Activated T-helper 9 cell treated with anti-CD3 and anti-CD28 coated beads, Interleukin-2, amount 50 U/mL, for 16 hours (primary cell): ENCODE results near the gene CAMKV.
"Not testable (repeated sequence)": the region's sequence is repeated elsewhere in the genome, so short reads cannot be mapped to it uniquely, and the experiment has no call there.

Experiments used
- DNase-seq: peaks from one replicate; pipeline ENCODE4 v3.0.0-alpha.2; 2020; ENCODE audit warnings: low read depth

The CAMKV gene, protein sequence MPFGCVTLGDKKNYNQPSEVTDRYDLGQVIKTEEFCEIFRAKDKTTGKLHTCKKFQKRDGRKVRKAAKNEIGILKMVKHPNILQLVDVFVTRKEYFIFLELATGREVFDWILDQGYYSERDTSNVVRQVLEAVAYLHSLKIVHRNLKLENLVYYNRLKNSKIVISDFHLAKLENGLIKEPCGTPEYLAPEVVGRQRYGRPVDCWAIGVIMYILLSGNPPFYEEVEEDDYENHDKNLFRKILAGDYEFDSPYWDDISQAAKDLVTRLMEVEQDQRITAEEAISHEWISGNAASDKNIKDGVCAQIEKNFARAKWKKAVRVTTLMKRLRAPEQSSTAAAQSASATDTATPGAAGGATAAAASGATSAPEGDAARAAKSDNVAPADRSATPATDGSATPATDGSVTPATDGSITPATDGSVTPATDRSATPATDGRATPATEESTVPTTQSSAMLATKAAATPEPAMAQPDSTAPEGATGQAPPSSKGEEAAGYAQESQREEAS

GRCh38 chr3:49869525-49870126 lies at the start of gene CAMKV:
Gene CAMKV (minus strand): TSS chr3:49869906. CDS start chr3:49862388, 7,518 bp downstream.
- no peak for DNase-seq

DNA sequence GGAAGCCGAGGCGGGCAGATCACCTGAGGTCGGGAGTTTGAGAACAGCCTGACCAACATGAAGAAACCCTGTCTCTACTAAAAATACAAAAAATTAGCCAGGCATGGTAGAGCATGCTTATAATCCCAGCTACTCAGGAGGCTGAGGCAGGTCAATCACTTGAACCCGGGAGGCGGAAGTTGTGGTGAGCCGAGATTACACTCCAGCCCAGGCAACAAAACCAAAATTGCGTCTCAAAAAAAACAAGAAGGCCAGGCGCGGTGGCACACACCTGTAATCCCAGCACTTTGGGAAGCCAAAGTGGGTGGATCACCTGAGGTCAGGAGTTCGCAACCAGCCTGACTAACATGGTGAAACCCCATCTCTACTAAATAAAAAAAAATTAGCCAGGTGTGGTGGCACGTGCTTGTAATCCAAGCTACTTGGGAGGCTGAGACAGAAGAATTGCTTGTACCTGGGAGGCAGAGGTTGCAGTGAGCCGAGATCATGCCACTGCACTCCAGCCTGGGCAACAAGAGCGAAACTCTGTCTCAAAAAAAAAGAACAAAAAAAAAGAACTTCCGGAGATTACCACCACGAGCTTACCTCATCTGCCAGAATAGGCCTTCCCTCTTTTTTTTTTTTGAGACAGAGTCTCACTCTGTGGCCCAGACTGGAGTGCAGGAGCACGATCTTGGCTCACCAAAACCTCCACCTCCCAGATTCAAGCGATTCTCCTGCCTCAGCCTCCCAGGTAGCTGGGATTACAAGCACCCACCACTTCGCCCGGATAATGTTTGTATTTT lies 48.3 kb upstream of the CAMKV start:
- not testable (repeated sequence) for DNase-seq

DNA sequence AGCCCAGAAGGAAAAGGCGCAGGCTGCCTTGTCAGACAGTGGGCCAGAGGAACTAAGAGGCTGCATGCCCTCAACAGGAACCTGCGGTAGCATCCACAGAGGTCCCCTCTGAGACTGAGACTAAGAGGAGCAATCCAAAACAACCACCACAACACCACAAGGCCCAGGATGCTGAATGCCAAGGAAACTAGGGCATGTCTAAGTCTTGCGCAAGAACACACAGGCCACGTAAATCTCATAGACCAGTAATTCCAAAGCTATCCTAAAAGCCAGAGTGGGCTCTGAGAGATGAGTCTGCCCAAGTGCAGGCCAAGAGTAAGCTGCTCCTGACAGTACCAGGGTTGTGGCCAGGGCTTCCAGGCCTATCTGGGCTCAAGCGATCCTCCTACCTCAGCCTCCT lies 47.0 kb upstream of the CAMKV start:
- DNase-seq, result no peak

DNA sequence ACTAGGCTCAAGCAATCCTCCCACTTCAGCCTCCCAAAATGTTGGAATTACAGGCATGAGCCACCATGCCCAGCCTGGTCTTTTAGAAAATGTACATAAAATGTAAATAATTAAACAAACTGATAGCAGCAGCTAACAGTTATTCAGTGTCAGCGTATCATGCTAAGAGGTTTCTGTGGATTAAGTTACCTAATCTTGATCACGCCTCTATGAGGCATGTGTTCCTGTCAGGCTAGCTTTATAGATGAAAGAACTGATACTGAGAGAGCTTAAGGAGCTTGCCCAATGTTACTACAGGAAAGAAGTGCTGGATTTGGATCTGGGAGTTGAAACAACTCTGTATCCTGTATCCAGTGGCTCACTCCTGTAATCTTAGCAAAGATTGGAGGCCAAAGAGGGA lies 45.2 kb upstream of the CAMKV start:
- no peak for DNase-seq

GRCh38 chr3:49912881-49913281 lies 43.2 kb upstream of the CAMKV start:
- no peak for DNase-seq

DNA sequence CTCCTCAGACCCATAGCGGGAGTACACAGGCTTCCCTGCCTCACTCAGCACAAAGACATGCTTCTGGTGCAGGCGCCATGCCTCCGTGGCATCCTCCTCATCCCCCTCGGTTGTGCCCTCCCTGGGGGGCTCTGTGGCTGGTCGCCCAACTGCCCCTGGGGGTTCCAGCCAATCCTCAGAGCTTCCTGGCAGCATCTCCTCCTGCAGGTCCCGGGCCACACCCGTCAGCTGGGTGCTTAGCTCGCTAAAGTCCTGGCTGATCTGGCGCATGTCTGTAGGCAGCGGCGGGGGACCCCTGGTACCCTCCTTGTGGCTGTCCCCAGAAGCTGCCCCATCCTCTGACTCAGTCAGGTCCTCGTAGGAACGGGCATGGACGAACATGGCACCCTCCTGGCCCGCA lies 41.9 kb upstream of the CAMKV start:
- DNase-seq, result no peak

- no peak for DNase-seq
Observed at GRCh38 chr3:49911124-49911420, 41.4 kb upstream of the CAMKV start.

- no peak for DNase-seq
Observed at GRCh38 chr3:49910409-49911123, 40.9 kb upstream of the CAMKV start.

- no peak for DNase-seq
Observed at GRCh38 chr3:49908373-49909199, 38.9 kb upstream of the CAMKV start.

DNA sequence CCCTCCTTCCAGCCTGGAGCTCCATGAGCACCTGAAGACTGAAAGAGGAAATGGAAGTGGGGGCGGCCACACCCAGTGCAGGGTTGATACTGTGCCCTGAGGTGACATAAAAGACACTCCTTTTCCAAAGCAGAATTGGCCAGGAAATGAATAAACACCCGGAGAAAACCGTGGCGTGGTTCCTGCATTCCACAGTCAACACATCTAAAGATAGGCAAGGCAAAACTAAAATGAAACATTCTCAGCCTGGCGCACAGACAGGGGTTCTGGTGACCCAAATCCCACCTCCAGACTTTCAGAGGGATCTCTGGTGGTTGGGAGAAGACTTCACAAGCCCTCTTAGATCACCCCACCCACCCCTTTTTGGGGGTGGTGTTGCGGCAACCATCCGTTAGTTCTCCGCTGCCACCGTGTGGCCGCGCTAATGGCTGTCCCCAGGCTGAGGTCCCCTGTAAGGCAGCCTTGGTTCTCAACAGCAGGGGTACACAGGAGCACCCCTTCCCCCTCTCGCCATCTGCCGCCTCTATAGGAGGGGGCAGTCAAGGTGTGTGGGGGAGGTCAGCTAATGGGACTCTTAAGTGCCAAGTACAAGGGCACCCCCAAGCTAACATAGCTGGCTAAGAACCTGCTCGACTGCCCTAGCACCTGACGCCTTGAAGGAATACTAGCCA lies 36.5 kb upstream of the CAMKV start:
- peak; percentile 23 for DNase-seq

DNA sequence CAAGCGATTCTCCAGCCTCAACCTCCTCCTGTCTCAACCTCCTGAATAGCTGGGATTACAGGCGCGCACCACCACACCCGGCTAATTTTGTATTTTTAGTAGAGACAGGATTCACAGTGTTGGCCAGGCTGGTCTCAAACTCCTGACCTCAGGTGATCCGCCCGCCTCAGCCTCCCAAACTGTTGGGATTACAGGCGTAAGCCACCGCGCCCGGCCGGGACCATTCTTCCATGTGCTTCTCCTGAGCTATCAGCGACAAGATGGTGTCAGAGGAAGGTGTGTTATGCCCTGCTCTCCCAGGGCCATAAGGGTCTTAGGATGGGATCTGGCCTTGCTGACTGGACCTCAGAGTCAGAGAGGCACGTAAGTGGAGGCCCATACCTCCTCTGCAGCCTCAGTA lies 34.7 kb upstream of the CAMKV start:
- not testable (repeated sequence) for DNase-seq

DNA sequence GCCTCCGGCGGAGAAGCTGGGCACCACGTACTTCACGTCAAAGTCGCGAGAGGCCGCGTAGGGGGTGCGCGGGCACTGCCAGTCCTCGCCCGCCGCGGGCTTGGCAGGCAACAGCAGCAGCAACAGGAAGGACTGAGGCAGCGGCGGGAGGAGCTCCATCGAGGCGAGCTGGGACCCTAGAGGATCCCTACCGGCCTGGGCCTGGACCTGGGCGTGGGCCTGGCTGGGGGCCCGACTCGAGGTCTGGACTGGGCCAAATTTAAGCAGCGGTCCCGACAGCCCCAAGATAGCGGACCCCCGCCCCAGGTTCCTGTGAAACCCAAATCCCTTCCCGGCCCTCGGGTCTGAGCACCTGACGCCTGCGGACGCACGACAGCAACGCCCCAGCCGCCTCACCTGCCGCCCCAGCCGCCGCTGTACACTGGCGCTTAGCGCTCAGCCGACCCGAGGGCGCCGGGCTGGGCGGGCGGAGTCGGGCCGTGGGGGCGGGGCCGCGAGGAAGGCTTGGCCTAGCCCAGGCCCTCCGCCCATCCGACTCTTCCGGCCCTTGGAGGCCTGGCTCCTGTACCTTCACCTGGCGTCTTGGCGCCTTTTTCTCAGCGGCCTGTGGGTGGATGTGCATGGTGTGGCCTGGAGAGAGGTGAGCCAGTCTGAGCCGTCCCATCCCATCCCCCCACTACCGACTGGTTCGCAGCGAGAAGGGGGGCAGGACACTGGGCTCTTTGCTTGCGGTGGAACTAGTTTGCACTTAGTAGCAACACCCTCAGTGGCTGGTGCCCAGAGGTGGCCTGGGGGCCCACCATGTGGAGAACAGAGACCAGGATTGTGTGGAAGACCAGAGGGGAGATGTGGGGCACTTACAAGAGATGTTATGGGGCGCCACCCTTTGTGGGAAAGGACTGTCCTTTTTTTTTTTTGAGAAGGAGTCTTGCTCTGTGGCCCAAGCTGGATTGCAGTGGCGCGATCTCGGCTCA lies 34.0 kb upstream of the CAMKV start, which contains the start of gene MST1R:
Gene MST1R (minus strand): TSS at position 423 of the 974 bp plus-strand sequence. CDS start 264 bp downstream, at position 159.
- DNase-seq, result peak; percentile 70

DNA sequence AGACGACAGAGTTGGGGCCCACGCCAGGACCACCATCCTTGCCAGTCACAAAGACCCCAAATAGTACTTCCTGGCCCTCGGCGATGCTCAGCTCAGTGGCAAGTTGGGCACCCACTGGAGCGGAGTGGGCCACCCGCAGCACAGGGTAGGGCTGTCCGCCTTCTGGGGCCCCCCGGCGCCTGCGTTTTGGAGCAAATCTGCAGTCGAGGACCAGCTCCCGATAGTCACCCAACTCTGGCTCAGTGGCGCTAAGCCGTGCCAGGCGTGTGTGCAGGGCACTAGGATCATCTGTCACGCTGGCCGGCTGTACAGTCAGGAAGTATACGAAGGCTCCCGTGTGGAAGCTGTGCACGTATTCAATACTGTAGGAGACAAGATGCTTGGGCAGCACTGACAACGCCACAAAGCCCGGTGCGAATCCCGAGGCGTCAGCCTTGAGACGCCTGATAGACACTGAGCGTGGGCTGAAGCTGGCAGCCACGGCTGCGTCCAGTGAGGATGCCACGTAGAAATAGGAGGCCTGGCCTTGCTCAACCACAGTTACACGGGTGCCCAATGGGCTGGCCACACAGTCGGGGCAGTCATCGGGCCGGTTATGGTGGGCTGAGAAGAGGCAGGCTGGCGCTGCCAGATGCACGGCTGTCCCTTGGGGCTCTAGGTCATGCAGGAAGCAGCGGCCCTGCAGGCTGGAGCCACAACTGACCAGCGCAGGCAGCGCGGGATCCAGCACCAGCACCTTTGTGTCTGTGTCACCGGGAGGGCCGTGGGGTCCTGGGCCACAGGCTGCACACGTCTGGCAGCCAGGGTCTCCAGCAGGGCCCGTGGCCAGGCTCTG lies 33.0 kb upstream of the CAMKV start:
- no peak for DNase-seq

- DNase-seq, result no peak
Observed at GRCh38 chr3:49901366-49902339, 31.9 kb upstream of the CAMKV start.

DNA sequence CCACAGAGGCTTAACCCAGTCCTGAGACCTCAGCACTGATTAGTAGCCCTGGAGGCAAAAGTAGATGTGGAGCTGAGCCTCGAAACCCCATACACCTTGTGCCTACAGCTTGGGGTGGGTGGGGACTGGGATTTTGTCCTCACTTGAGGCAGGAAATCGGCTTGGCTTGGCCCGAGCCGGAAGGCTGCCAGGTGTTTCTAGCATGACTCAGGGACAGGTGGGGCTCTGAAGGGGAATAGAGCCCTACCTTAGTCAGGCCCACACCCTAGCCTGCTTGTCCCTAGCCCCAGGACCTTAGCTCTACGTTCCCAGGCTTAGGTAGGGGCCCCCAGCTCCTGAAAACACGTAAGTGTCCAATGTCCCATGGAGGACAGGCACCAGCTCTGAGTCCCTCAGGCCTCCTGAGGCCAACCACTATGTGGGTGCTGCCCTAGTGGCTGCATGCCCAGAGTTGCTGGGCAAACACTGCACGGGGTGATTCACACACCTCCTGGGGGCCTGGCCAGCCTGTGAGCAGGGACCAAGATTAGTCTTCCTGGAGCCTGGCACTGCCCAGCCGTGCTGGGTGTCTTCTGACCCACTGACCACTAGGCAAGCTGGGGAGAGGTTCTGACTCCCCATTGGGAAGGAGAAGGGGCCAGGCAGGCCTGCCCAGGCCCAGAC lies 30.9 kb upstream of the CAMKV start:
- DNase-seq, result no peak

- DNase-seq, result no peak
Observed at GRCh38 chr3:49899815-49900214, 30.1 kb upstream of the CAMKV start.

DNA sequence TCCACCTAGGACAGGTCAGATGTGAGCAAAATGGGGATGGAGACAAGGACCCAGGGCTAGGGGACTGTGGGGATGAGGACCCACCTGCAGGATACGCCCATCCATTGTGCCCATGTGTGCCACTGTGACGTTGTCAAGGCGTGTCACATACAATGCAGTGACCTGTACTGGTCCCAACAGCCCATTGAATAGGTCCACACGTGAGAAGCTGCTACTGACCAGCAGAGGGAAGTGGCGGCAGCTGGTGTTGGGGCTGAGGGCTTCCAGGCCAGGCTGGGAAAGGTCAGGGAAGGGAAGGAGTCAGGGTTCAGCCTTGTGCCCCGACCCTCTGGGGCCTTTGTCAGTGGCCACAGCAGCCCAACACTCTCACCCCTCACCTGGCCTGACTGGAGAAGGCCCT lies 29.3 kb upstream of the CAMKV start:
- no peak for DNase-seq
